Lower leg skin (tissue), 4 donors: ENCODE results near the gene CMIP. TPM values are rescaled to one million over a fixed set of nuclear protein-coding genes. Genes with fewer than 3 reads are reported as not detected.
A peak's percentile ranks its signal among the peaks of the same experiment; 100 is the strongest.

ENCODE experiments used
- DNase-seq, 2 donors: peaks; one replicate each; pipeline ENCODE4 v3.0.0-alpha.2; 2019; ENCODE audit warnings: low spot score in 2 of 2
- H3K4me3 ChIP-seq: fragments of 200-600 bp; sonication (generic); 2 replicates; pipeline ENCODE4 v1.5.1; 2017; ENCODE audit warnings: mild to moderate bottlenecking, low read depth; ENCODE audit not compliant: poor library complexity, severe bottlenecking
- CTCF ChIP-seq, 3 donors: fragments of 450-650 bp; IDR thresholded peaks; one replicate each; pipeline ENCODE4 v1.5.1; 2016; ENCODE audit warnings: antibody characterized with exemption in 3 of 3, mild to moderate bottlenecking in 3 of 3, moderate library complexity in 2 of 3
- POLR2A ChIP-seq, 2 donors: fragments of 450-650 bp; IDR thresholded peaks; one replicate each; pipeline ENCODE4 v1.6.1; 2016 to 2017; ENCODE audit warnings: antibody characterized with exemption in 2 of 2, mild to moderate bottlenecking in 1 of 2, moderate library complexity in 1 of 2
- WGBS, 2 donors: methylation state at CpG; one replicate each; pipeline ENCODE4 v1.1.5; 2018; 5-methylcytosine and 5-hydroxymethylcytosine counted together
- intact Hi-C: fragments of 100-400 bp; cut with DNase I; formaldehyde crosslinking; loops from one replicate; pipeline ENCODE4 v1.15.0; 2023; ENCODE audit warnings: low total_unique reads
- total RNA-seq, 4 donors: library from RNA; depleted of rRNA; stranded (reverse); fragments of >200 nt; gene quantifications; one replicate each; pipeline ENCODE4 v1.1.0, GENCODE V29; 2016

CMIP gene
- total RNA-seq, 4 donors from 2014 or later, result 53.7 to 115 (median 77.4) TPM

- whole genome bisulfite sequencing, 2 donors, result 74 to 79% methylated on average over 7 of the region's 7 CpGs
- TF ChIP-seq CTCF (IDR thresholded peaks at IDR 0.05), result no peak
- TF ChIP-seq POLR2A (IDR thresholded peaks at IDR 0.05), result no peak
- intact Hi-C loops, result no loop called here
- no peak for DNase-seq
- H3K4me3 ChIP-seq, result no peak overlapping the region
These were observed 83.0 kb downstream of the CMIP start for GRCh38 chr16:81527477-81528178.

GRCh38 chr16:81528256-81528655 lies 83.6 kb downstream of the CMIP start:
- 88 to 93% methylated on average over 2 of the region's 2 CpGs for WGBS, 2 donors
- TF ChIP-seq CTCF (IDR thresholded peaks at IDR 0.05) (no peak), POLR2A (IDR thresholded peaks at IDR 0.05) (no peak)
- intact Hi-C loops, result no loop called here
- no peak overlapping the region for H3K4me3 ChIP-seq
- no peak for DNase-seq

- no peak overlapping the region for H3K4me3 ChIP-seq
- TF ChIP-seq POLR2A (IDR thresholded peaks at IDR 0.05) (no peak), CTCF (IDR thresholded peaks at IDR 0.05) (no peak)
- WGBS, 2 donors, result 58 to 67% methylated on average over 16 of the region's 16 CpGs
- intact Hi-C loops, result no loop called here
- peak in 1 of 2 donors; percentile 44 for DNase-seq
These were observed 85.7 kb downstream of the CMIP start for GRCh38 chr16:81530296-81530721.

- TF ChIP-seq CTCF (IDR thresholded peaks at IDR 0.05) (no peak), POLR2A (IDR thresholded peaks at IDR 0.05) (no peak)
- 54 to 69% methylated on average over 12 of the region's 12 CpGs for WGBS, 2 donors
These were observed 86.2 kb downstream of the CMIP start for GRCh38 chr16:81530814-81531213.

GRCh38 chr16:81531419-81531821 lies 86.8 kb downstream of the CMIP start:
- peak in 1 of 2 donors; percentile 73 for DNase-seq
- no peak for TF ChIP-seq CTCF (IDR thresholded peaks at IDR 0.05)
- TF ChIP-seq POLR2A (IDR thresholded peaks at IDR 0.05), result no peak
- intact Hi-C loops, result no loop called here
- WGBS, 2 donors, result 43 to 54% methylated on average over 11 of the region's 11 CpGs
- H3K4me3 ChIP-seq, result no peak overlapping the region

More at GRCh38 chr16:81530814-81531213, 86.2 kb downstream of the CMIP start:
- H3K4me3 ChIP-seq, result no peak overlapping the region
- intact Hi-C loops, result no loop called here
- no peak for DNase-seq
